Panc1 (cell line): Measurements from ENCODE around the gene CYP2B6. TPM values are rescaled to one million over a fixed set of nuclear protein-coding genes. Genes with fewer than 3 reads are reported as not detected.
"Not testable (repeated sequence)": the region's sequence is repeated elsewhere in the genome, so short reads cannot be mapped to it uniquely, and the experiment has no call there.

Experiments
- ATAC-seq: fragments of 200-7000 bp; cut with Tn5 transposase; 2 replicates; pipeline ENCODE4 v1.9.1; 2020; ENCODE audit warnings: mild to moderate bottlenecking, moderate library complexity
- BruUV-seq: library from RNA; stranded (reverse); fragments of 400-500 nt; replicated peaks from 2 replicates; lab custom pipeline; 2021; lab: Mats Ljungman, UMichigan
- CTCF ChIA-PET: fragments of 300-600 bp; sonication (Branson Sonifier 250); formaldehyde crosslinking; loops from one replicate; lab custom pipeline; 2022; ENCODE audit warnings: antibody characterized with exemption; lab: Charles Lee
- POLR2A ChIA-PET: fragments of 300-600 bp; sonication (Branson Sonifier 250); formaldehyde crosslinking; loops from one replicate; lab custom pipeline; 2022; ENCODE audit warnings: antibody characterized with exemption; lab: Charles Lee
- DNase-seq: peaks from one replicate; pipeline ENCODE4 v3.0.0-alpha.2; 2010; ENCODE audit warnings: low read depth, low spot score
- H3K27ac ChIP-seq: 2 replicates; pipeline ENCODE4 v1.5.1; 2011; ENCODE audit warnings: mild to moderate bottlenecking, low read length, inconsistent platforms
- H3K27me3 ChIP-seq: fragments of 200-500 bp; sonication (Bioruptor generic); 2 replicates; pipeline ENCODE4 v1.6.0; 2014; ENCODE audit warnings: low read length, inconsistent platforms; ENCODE audit not compliant: control insufficient read depth, insufficient read depth
- H3K36me3 ChIP-seq: fragments of 200-500 bp; sonication (Bioruptor generic); 2 replicates; pipeline ENCODE4 v1.5.1; 2014; ENCODE audit warnings: inconsistent platforms, mild to moderate bottlenecking, low read length, moderate library complexity; ENCODE audit not compliant: control insufficient read depth, insufficient read depth
- H3K4me1 ChIP-seq: 2 replicates; pipeline ENCODE4 v1.5.1; 2011; ENCODE audit warnings: inconsistent platforms, mild to moderate bottlenecking, low read length, moderate library complexity; ENCODE audit not compliant: control insufficient read depth, insufficient read depth
- H3K4me3 ChIP-seq, 2 experiments: 2 replicates each; pipeline ENCODE4 v1.5.1; 2011 to 2012; ENCODE audit warnings: low read depth in 2 of 2, low read length in 2 of 2, mild to moderate bottlenecking in 2 of 2, inconsistent platforms in 1 of 2, moderate library complexity in 1 of 2
- H3K9me3 ChIP-seq: fragments of 200-500 bp; sonication (Bioruptor generic); 2 replicates; pipeline ENCODE4 v1.5.1; 2014; ENCODE audit warnings: low read depth, mild to moderate bottlenecking, inconsistent platforms, low read length, moderate library complexity; ENCODE audit not compliant: control insufficient read depth, insufficient read depth
- POLR2AphosphoS5 ChIP-seq: IDR thresholded peaks from 2 replicates; pipeline ENCODE4 v1.6.1; 2012; ENCODE audit warnings: mild to moderate bottlenecking, low read depth, low read length, moderate library complexity
- SIN3A ChIP-seq: IDR thresholded peaks from 2 replicates; pipeline ENCODE4 v1.6.1; 2012; ENCODE audit warnings: low read depth, mild to moderate bottlenecking, low read length, moderate library complexity, borderline replicate concordance; ENCODE audit not compliant: insufficient read depth
- TCF7L2 ChIP-seq: IDR thresholded peaks from 2 replicates; pipeline ENCODE4 v1.6.1; 2011; ENCODE audit warnings: mild to moderate bottlenecking, low read depth, low read length, inconsistent platforms
- in situ Hi-C: cut with HindIII; loops from 2 replicates; pipeline ENCODE4 v1.10.0; 2016; ENCODE audit warnings: low sequenced_read_pairs, low pct_unique_long_range_greater_than_20kb
- intact Hi-C: fragments of 100-400 bp; cut with micrococcal nuclease; formaldehyde crosslinking; loops from one replicate; pipeline ENCODE4 v1.10.0; 2022; ENCODE audit not compliant: unreplicated experiment
- total RNA-seq: library from RNA; stranded (reverse); gene quantifications from one replicate; pipeline ENCODE4 v1.2.1, GENCODE V29; 2021; ENCODE audit not compliant: unreplicated experiment
- TF ChIP-seq, protein P1 (sequence below): fragments of 450-650 bp; IDR thresholded peaks from 2 replicates; pipeline ENCODE4 v1.5.1; 2017; ENCODE audit warnings: mild to moderate bottlenecking
- TF ChIP-seq, protein P2 (sequence below), 2 experiments: IDR thresholded peaks; 2 replicates each; pipeline ENCODE4 v1.6.1; 2011 to 2012; ENCODE audit warnings: low read depth in 2 of 2, control low read depth in 1 of 2, low read length in 1 of 2, mild to moderate bottlenecking in 1 of 2, moderate library complexity in 1 of 2; ENCODE audit not compliant: insufficient read depth in 1 of 2

CYP2B6 gene
- total RNA-seq, 1 experiment from 2014 or later: 0.26 TPM

DNA sequence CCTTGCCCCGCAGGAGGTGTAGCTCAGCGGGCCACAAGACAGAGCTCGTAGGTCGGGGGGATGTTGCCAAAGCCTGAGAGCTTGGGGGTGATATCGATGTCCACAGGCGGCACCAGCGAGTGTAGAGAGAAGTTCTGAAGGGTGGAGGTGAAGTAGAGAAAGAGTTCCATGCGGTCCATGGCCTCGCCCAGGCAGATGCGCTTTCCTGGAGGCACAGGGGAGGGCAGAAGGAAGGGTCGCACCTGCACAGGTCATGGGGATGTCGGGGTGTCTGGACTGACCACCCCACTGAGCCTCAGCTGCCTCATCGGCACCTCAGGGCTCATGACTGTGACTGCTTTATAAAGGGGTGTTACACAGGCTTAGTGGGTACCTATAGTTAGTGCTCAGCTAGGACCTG, 59.3 kb downstream of the CYP2B6 start:
- Histone ChIP-seq H3K36me3 (no peaks in the 10 kb centered on the region), H3K27me3 (no peaks in the 10 kb centered on the region), H3K9me3 (no peaks in the 10 kb centered on the region), H3K4me1 (no peaks in the 10 kb centered on the region), H3K4me3 (no peak overlapping the region), H3K27ac (no peak overlapping the region)
- BruUV-seq: no TSS peak
- ChIA-PET POLR2A (no interaction called here), CTCF (no interaction called here)
- intact Hi-C loops (no loop called here), in situ Hi-C loops (no loop called here)
- TF ChIP-seq, protein P1, sequence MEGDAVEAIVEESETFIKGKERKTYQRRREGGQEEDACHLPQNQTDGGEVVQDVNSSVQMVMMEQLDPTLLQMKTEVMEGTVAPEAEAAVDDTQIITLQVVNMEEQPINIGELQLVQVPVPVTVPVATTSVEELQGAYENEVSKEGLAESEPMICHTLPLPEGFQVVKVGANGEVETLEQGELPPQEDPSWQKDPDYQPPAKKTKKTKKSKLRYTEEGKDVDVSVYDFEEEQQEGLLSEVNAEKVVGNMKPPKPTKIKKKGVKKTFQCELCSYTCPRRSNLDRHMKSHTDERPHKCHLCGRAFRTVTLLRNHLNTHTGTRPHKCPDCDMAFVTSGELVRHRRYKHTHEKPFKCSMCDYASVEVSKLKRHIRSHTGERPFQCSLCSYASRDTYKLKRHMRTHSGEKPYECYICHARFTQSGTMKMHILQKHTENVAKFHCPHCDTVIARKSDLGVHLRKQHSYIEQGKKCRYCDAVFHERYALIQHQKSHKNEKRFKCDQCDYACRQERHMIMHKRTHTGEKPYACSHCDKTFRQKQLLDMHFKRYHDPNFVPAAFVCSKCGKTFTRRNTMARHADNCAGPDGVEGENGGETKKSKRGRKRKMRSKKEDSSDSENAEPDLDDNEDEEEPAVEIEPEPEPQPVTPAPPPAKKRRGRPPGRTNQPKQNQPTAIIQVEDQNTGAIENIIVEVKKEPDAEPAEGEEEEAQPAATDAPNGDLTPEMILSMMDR: no peak
- no peak for TF ChIP-seq SIN3A
- no peak for TF ChIP-seq TCF7L2
- TF ChIP-seq POLR2AphosphoS5: no peak
- TF ChIP-seq, protein P2, sequence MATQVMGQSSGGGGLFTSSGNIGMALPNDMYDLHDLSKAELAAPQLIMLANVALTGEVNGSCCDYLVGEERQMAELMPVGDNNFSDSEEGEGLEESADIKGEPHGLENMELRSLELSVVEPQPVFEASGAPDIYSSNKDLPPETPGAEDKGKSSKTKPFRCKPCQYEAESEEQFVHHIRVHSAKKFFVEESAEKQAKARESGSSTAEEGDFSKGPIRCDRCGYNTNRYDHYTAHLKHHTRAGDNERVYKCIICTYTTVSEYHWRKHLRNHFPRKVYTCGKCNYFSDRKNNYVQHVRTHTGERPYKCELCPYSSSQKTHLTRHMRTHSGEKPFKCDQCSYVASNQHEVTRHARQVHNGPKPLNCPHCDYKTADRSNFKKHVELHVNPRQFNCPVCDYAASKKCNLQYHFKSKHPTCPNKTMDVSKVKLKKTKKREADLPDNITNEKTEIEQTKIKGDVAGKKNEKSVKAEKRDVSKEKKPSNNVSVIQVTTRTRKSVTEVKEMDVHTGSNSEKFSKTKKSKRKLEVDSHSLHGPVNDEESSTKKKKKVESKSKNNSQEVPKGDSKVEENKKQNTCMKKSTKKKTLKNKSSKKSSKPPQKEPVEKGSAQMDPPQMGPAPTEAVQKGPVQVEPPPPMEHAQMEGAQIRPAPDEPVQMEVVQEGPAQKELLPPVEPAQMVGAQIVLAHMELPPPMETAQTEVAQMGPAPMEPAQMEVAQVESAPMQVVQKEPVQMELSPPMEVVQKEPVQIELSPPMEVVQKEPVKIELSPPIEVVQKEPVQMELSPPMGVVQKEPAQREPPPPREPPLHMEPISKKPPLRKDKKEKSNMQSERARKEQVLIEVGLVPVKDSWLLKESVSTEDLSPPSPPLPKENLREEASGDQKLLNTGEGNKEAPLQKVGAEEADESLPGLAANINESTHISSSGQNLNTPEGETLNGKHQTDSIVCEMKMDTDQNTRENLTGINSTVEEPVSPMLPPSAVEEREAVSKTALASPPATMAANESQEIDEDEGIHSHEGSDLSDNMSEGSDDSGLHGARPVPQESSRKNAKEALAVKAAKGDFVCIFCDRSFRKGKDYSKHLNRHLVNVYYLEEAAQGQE (IDR thresholded peaks at IDR 0.05; ENCODE audit: insufficient read depth in 1 of 2, low read depth in 2 of 2, low read length in 1 of 2): no peak
- DNase-seq: no peak
- ATAC-seq: no peak

DNA sequence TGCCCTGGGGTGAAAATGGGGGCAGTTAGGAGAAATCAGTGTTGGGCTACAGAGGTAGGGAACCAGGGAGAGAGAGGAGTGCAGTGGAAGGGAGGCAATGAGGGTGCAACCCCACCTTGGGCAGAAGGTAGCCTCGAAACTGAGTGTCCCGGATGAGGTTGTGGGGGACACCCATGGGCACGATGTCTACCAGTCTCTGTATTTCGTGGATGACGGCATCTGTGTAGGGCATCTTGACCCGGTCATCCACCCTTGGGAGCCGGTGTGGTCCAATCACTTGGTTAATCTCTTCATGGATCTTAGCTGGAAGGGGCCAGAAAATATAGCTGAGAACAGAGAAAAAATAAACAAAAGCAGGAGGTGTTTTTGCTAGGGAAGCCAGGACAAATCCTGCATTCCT, 61.1 kb downstream of the CYP2B6 start:
- H3K36me3 ChIP-seq, POLR2A ChIA-PET, H3K9me3 ChIP-seq, H3K4me3 ChIP-seq, in situ Hi-C loops, CTCF ChIA-PET, DNase-seq, H3K27ac ChIP-seq, intact Hi-C loops, BruUV-seq, H3K27me3 ChIP-seq, ATAC-seq, H3K4me1 ChIP-seq: not testable (repeated sequence)

DNA sequence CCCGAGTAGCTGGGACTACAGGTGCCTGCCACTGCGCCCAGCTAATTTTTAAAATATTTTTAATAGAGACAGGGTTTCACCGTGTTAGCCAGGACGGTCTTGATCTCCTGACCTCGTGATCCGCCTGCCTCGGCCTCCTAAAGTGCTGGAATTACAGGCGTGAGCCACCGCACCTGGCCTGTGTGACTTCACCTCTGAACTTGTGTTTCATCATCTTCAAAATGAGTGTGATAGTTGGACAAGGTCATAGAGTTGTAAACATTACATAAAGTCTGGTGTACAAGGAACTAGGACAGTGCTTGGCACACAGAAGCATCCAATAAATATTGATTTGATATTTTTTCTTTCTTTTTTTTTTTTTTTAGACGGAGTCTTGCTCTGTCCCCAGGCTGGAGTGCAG, 62.2 kb downstream of the CYP2B6 start:
- CTCF ChIA-PET, BruUV-seq, POLR2A ChIA-PET, H3K9me3 ChIP-seq, in situ Hi-C loops, H3K27ac ChIP-seq, H3K4me3 ChIP-seq, DNase-seq, H3K4me1 ChIP-seq, H3K36me3 ChIP-seq, intact Hi-C loops, H3K27me3 ChIP-seq, ATAC-seq: not testable (repeated sequence)
